NCI-H2081 (cell line): ENCODE results near the gene WDFY1.
"Not testable (repeated sequence)": the region's sequence is repeated elsewhere in the genome, so short reads cannot be mapped to it uniquely, and the experiment has no call there.

Experiments used
- DNase-seq, 2 experiments: peaks; one replicate each; lab custom pipeline; 2025; lab: John Stamatoyannopoulos, UW

Gene WDFY1

GRCh38 chr2:223896833-223897311, 48.3 kb downstream of the WDFY1 start:
- DNase-seq: no peak

GRCh38 chr2:223894968-223895367, 50.2 kb downstream of the WDFY1 start:
- no peak for DNase-seq

- no peak for DNase-seq
Measured at GRCh38 chr2:223894009-223894408, 51.1 kb downstream of the WDFY1 start.

GRCh38 chr2:223890721-223891120, 54.4 kb downstream of the WDFY1 start:
- DNase-seq: no peak

GRCh38 chr2:223889229-223889628, 55.9 kb downstream of the WDFY1 start:
- DNase-seq: no peak

GRCh38 chr2:223888251-223888650, 56.9 kb downstream of the WDFY1 start:
- no peak for DNase-seq

GRCh38 chr2:223887127-223887526, 58.0 kb downstream of the WDFY1 start:
- DNase-seq: no peak

GRCh38 chr2:223886726-223887125, 58.4 kb downstream of the WDFY1 start:
- DNase-seq: no peak

- DNase-seq: no peak
Measured at GRCh38 chr2:223884399-223884798, 60.7 kb downstream of the WDFY1 start.

- no peak for DNase-seq
Measured at GRCh38 chr2:223882715-223883114, 62.4 kb downstream of the WDFY1 start.

GRCh38 chr2:223880796-223881195, 64.3 kb downstream of the WDFY1 start:
- no peak for DNase-seq

GRCh38 chr2:223877721-223878410, 67.3 kb downstream of the WDFY1 start:
- DNase-seq: no peak

GRCh38 chr2:223873672-223874071, 71.5 kb downstream of the WDFY1 start:
- DNase-seq: no peak

GRCh38 chr2:223872772-223873171, 72.4 kb downstream of the WDFY1 start:
- not testable (repeated sequence) for DNase-seq

- DNase-seq: not testable (repeated sequence)
Measured at GRCh38 chr2:223871661-223872060, 73.5 kb downstream of the WDFY1 start.

GRCh38 chr2:223870840-223871611, 74.1 kb downstream of the WDFY1 start:
- no peak for DNase-seq

GRCh38 chr2:223868005-223868404, 77.1 kb downstream of the WDFY1 start:
- no peak for DNase-seq

GRCh38 chr2:223865907-223866508, 79.1 kb downstream of the WDFY1 start:
- DNase-seq: no peak

GRCh38 chr2:223865124-223865523, 80.0 kb downstream of the WDFY1 start:
- no peak for DNase-seq

- no peak for DNase-seq
Measured at GRCh38 chr2:223863491-223863890, 81.6 kb downstream of the WDFY1 start.

- DNase-seq: no peak
Measured at GRCh38 chr2:223860809-223861738, 84.1 kb downstream of the WDFY1 start.

- DNase-seq: no peak
Measured at GRCh38 chr2:223859070-223859469, 86.1 kb downstream of the WDFY1 start.
